Middle frontal gyrus (tissue), 1 donor: Measurements from ENCODE around the gene FAM234A.
"Not testable (repeated sequence)": the region's sequence is repeated elsewhere in the genome, so short reads cannot be mapped to it uniquely, and the experiment has no call there.

Experiments used
- DNase-seq: peaks from one replicate; pipeline ENCODE4 v3.0.0-alpha.2; 2015; ENCODE audit warnings: low spot score; ENCODE audit errors: extremely low spot score

FAM234A gene

DNA sequence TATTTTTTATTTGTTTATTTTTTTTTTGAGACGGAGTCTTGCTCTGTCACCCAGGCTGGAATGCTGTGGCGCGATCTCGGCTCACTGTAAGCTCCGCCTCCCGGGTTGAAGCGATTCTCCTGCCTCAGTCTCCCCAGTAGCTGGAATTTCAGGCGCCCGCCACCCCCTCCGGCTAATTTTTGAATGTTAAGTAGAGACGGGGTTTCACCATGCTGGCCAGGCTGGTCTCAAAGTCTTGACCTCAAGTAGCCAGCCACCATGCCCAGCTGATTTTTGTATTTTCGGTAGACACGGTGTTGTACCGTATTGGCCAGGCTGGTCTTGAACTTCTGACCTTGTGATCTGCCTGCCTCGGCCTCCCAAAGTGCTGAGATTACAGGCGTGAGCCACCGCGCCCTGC, 4.3 kb upstream of the FAM234A start:
- DNase-seq: not testable (repeated sequence)

DNA sequence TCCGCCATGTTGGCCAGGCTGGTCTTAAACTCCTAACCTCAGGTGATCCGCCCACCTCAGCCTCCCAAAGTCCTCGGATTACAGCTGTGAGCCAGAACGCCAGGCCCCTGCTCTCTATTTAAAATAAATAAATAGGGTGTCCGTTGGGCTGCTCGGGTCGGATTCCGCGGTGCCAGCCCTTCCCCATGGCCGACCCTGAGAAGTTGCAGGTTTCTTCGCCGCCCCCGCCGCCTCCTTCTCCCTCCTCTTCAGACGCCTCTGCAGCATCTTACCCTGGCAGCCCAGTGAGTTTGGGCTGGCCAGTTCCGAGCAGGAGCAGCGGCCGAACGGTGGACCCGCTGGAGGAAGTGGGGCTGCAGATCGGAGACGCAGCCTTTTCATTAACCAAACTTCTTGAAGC, 3.7 kb upstream of the FAM234A start:
- DNase-seq: no peak

DNA sequence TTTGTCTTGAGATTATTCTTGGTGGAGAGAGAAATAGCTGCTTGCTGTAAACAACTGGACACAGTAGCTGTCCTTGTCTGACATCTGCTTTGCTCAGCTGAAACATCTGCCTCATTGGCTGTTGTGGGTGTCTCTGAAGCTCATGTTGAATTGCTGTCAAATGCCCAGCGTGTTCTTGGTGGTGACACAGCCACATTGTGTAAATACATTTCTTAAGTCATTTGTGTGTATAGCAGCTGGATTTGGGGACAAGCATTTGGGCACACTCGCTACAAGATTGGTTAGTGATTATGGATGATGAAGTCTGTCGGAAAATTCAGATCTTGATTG, 5.3 kb downstream of the FAM234A start:
- no peak for DNase-seq

DNA sequence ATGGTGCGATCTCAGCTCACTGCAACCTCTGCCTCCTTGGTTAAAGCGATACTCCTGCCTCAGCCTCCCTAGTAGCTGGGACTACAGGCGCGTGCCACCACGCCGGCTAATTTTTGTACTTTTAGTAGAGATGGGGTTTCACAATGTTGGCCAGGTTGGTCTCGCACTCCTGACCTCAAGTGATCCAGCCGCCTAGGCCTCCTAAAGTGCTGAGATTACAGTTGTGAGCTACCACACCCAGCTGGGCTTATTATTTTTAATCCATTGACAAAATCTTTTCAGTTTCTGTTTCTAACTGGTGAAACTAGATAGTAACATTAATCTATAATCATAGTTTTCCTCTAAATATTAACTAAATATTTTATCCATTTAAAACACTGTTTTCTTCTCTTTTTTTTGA, 5.9 kb downstream of the FAM234A start:
- DNase-seq: no peak

DNA sequence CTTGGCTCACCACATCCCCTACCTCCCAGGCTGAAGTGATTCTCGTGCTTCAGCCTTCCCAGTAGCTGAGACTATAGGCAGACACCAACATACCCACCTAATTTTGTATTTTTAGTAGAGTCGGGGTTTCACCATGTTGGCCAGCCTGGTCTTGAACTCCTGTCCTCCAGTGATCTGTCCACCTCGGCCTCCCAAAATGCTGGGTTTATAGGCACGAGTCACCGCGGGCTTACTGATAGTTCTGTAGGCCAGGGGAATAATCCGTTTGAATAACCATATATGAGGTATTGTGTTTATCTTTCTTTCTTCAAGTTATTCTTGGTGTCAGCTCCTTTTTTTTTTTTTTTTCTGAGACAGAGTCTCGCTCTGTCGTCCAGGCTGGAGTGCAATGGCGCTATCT, 7.7 kb downstream of the FAM234A start:
- no peak for DNase-seq

DNA sequence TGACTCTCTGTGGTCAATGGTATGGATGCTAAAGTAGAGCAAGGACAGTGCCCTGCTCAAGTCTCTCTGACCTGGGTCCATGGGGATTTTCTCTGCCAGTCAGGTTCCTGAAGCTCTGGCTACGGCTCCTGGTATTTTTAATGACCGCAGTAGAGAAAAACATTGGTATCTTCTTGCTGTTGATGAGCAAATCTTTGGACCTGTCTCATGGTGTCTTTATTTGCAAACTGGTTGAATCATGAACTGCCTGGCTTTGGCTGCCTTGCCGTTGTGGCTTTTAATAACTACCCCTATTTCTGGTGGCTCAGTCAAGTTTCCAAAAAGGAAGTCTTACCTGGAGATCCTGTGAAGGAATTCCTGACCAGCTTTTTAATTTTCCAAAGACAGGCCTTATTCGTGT, 8.7 kb downstream of the FAM234A start:
- no peak for DNase-seq

DNA sequence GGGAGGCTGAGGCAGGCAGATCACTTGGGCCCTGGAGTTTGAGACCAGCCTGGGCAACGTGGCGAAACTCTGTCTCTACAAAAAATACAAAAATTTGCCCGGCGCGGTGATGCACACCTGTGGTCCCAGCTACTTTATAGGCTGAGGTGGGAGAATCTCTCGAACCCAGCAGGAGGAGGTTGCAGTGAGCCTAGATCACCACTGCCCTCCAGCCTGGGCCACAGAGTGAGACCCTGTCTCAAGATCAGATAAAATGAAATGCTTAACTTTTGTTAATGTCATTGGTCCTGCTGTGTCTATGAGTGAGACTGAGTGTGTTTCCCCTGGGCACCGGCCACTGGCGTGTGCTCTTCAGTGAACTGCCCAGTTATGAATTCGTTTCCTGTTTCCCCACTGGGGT, 10.5 kb downstream of the FAM234A start:
- no peak for DNase-seq

DNA sequence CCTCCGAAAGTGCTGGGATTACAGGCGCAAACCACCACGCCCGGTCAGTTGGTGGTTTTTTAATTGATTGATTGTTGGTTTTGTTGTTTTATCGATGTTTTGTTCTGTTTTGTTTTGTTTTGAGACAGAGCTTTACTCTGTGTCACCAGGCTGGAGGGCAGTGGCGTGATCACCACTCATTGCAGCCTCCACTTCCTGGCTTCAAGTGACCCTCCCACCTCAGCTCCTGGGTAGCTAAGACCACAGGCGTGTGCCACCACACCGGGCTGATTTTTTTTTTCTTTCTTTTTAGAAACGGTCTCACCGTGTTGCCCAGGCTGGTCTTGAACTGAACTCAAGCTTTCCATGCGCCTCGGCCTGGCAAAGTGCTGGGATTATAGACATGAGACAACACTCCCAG, 12.4 kb downstream of the FAM234A start:
- no peak for DNase-seq

DNA sequence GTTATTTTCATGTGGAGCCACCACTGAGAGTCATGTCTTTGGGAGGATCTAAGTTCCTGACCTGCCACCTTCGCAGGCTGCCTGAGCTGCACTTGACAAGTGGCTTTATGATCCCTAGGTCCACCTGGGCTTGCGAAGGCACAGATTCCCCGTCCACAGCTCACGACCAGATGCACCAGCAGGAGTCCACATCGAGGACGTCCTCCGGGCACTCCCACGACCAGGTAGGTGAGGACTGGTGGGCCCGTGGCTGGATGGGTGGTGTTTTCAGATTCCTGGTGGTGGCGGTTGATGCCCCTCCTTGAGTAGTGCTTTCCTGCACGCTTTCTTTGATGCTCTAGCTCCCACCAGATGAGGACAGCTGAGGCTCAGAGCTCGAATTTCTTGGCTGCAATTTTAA, 14.8 kb downstream of the FAM234A start:
- DNase-seq: no peak

DNA sequence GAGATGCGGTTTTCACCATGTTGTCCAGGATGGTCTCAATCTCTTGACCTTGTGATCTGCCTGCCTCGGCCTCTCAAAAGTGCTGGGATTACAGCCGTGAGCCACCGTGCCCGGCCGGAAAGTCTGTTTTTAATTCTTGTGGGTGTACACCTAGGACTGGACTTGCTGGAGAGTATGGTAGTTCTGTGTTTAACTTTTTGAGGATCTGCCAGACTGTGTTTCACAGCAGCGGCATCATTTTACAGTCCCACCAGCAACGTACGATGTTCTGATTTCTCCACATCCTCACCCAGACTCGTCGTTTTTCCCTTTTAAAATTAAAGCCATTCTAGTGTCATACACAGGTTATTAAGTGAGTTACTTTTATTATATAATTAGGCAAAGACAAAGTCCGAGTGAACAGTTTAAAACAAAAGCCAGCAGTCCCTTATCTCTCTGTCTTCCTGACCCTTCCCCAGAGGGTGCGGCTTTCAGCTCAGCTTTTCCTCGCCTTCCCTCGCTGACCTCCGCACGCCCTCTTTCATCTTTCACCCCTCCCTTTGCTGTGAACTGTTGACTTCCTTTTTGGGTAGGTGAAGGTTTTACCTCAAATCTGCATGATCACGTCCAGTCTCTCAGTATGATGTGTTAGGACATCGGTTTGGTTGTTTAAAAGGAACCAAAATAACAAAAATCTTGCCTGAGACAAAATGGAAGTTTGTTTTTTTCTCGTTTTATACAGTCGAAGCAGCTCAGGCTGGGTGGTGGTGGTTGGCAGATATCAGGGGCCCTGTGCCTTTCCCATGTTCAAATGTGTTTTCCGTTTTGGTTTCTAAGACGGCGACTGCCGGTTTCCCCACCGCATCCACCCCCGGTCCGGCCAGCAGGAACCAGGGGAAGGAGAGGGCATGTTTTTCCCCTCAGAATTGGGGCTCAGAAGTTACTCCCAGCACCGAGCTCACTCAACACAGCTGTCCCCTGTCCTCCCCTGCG, 18.0 kb downstream of the FAM234A start:
- no peak for DNase-seq

DNA sequence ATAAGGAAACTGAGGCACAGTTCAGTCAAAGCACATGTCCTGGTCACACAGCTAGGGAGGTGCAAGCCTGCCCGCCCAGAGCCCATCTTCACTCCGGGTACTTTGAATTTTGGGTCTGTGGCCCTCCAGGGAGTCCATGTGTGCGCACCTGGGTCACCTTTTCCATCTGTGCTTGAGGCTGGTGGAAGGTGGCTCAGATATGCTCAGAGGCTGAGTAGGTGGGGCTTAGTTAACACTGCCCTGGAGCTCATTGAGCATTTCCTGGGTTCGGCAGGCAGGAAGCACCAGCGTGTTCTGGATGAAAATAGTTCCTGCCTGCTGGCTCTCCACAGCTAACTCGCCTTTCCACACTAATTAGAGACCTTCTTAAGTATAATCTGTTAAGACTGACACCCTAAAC, 19.2 kb downstream of the FAM234A start:
- DNase-seq: no peak

DNA sequence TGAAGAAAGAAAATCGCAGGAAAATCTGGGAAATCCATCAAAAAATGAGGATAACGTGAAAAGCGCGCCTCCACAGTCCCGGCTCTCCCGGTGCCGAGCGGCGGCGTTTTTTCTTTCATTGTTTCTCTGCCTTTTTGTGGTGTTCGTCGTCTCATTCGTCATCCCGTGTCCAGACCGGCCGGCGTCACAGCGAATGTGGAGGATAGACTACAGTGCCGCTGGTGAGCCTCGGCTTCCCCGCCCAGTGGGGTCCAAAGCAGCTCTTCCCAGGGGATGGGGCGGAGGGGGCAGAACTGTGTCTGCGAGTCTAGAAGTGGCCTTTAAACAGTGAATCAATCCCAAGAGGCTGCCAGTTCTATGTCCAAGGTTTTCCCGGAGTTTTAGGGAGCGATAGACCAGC, 19.8 kb downstream of the FAM234A start:
- DNase-seq: no peak

DNA sequence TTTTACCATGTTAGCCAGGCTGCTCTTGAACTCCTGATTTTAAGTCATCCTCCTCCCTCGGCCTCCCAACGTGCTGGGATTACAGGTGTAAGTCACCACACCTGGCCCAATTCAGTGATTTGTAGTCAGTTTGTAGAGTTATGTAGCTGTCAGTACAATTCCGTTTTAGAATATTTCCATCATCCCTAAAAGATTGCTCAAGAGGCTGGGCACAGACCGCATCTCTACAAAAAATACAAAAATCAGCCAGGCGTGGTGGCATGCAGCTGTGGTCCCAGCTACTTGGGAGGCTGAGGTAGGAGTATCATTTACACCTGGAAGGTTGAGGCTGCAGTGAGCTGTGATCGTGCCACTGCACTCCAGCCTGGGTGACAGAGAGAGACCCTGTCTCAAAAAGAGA, 20.6 kb downstream of the FAM234A start:
- no peak for DNase-seq

DNA sequence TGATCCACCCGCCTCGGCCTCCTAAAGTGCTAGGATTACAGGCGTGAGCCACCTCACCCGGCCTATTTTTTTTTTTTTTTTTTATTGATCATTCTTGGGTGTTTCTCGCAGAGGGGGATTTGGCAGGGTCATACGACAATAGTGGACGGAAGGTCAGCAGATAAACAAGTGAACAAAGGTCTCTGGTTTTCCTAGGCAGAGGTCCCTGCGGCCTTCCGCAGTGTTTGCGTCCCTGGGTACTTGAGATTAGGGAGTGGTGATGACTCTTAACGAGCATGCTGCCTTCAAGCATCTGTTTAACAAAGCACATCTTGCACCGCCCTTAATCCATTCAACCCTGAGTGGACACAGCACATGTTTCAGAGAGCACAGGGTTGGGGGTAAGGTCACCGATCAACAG, 23.5 kb downstream of the FAM234A start:
- not testable (repeated sequence) for DNase-seq

DNA sequence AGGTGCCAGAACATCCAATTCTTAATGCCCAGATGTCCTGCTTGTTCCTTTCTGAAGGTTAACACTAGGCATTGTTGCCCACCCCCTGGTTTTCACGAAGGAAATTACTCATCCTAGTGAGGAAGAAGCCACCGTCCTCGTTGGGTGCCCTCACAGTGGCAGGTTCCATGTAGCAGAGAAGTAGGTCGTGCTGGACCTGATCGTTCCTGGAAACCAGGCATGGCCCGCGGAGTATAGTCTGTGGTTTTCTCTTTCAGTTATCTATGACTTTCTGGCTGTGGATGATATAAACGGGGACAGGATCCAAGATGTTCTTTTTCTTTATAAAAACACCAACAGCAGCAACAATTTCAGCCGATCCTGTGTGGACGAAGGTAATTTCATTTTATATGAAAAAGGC, 24.6 kb downstream of the FAM234A start:
- DNase-seq: no peak

DNA sequence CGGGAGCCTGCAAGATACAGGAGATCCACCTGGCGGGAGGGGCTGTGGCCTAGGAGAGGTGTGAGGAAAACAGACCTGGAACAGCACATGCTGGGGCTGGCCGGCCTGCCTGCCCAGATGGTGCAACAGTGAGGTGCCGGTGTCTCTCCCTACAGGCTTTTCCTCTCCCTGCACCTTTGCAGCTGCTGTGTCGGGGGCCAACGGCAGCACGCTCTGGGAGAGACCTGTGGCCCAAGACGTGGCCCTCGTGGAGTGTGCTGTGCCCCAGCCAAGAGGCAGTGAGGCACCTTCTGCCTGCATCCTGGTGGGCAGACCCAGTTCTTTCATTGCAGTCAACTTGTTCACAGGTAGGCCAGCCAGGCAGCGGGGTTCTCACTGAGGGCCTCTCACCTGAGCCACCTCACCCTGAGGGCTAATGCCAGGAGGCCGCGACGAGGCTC, 25.2 kb downstream of the FAM234A start:
- no peak for DNase-seq

DNA sequence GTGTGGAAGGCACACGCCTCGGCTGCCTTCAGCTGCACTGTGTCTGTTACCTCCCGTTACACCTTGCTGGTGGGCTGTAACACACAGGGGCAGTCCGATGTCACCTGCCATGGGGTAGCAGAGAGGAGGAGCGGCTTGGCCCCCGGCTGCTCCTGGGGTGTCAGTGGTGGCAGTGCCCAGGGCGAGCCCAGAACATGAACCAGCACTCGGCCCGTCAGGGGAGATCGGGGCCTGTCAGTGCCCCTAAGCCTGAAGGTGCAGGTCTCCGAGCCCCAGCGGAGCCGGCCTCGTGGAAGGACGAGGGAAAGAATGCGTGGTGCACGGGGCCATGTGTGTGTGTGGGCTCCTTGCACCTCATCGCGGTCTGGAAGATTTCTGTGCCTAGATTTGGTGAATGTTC, 25.7 kb downstream of the FAM234A start:
- no peak for DNase-seq

DNA sequence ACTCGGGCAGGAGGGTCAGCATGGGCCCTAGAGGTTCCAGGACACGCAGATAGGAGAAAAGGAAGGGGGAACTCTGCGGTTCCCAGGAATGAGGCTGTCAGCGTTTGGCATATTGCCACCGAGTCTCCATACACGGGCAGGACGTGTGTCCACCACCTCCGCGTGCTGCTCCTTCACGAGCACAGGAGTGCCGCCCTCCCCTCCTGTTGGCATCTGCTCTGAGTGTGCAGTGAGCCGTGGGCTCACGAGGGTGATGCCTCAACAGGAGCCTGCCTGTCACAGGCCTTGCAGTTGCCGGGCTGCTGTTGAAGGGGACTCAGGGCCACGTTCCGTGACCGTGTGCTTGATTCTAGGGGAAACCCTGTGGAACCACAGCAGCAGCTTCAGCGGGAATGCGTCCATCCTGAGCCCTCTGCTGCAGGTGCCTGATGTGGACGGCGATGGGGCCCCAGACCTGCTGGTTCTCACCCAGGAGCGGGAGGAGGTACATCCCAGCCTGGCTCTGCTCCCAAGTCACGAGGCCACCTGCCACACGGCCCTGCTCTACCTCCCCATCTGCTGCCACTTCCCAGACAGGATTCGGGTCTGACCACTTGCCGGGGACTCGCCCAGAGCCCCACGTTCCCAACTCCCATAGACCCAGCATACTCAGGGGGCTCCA, 26.5 kb downstream of the FAM234A start:
- no peak for DNase-seq

DNA sequence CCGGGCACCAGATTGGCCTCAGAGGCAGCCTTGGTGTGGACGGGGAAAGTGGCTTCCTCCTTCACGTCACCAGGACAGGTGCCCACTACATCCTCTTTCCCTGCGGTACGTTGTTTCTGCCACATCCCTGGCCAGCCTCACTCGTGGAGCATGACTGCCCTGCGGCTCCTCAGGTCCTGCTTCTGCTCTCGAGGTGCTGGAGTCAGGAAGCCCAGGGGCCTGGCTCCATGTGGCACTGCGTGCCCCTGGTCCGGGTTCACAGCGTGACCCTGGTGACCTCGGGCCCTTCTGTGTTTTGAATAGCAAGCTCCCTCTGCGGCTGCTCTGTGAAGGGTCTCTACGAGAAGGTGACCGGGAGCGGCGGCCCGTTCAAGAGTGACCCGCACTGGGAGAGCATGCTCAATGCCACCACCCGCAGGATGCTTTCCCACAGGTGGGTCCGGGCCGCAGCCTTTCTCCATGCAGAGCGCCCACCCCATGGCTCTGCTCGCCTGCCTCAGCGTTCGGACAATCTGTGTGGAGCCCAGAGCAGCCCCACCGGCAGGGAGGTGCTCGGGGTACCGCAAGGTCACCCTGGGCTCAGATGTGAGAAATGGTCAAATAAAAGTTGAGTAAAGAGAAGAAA, 27.6 kb downstream of the FAM234A start:
- DNase-seq: no peak

DNA sequence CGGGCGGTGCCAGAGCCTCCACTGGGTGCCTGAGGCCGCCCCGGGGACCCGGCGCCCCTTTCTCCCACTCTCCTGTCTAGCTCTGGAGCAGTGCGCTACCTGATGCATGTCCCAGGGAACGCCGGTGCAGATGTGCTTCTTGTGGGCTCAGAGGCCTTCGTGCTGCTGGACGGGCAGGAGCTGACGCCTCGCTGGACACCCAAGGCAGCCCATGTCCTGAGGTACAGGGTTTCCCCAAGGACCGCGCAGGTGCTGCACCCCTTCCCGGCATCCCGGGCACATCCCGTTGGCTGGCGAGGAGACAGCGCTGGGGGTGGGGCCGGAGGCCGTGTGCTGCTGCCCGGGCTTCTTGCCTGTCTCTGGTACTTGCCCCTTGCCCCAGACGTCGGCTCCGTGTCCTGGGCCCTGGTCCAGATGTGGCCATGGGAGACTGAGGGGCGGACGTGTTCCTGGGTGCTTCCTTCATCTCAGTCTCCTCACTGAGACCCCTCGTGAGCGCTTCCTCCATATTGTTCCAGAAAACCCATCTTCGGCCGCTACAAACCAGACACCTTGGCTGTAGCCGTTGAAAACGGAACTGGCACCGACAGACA, 28.7 kb downstream of the FAM234A start:
- no peak for DNase-seq

DNA sequence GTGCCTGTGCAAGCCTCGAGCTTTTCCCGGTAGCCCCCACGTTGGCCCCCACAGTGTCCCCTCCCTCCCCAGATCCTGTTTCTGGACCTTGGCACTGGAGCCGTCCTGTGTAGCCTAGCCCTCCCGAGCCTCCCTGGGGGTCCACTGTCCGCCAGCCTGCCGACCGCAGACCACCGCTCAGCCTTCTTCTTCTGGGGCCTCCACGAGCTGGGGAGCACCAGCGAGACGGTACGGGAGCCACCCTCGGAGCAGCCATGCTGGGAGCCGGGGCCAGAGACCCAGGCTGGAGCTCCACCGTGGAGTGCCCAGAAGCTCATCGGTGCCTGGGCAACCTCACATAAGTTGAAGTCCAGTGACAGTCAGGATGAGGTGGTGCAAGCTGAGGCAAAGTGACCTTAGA, 29.3 kb downstream of the FAM234A start:
- DNase-seq: no peak

DNA sequence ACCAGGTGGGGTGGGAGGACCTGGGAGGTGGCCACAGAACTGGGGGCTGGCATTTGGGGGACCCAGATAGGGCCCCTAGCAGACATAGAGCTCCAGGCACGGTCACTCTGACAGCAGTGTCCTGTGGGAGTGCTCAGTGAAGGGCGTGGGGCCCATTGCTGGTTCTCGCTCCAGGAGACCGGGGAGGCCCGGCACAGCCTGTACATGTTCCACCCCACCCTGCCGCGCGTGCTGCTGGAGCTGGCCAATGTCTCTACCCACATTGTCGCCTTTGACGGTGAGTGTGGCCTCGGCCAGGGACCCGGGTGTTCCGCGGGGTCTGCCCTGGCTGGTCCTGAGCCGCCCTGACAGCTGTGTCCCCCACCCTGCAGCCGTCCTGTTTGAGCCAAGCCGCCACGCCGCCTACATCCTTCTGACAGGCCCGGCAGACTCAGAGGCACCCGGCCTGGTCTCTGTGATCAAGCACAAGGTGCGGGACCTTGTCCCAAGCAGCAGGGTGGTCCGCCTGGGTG, 29.9 kb downstream of the FAM234A start:
- no peak for DNase-seq
